Spleen (tissue), 11 donors: ENCODE results near the gene TMEM115. TPM values are rescaled to one million over a fixed set of nuclear protein-coding genes. Genes with fewer than 3 reads are reported as not detected.

Experiments used
- DNase-seq: peaks from one replicate; pipeline ENCODE4 v3.0.0-alpha.2; 2020
- H3K27ac ChIP-seq, 8 donors: fragments of 200-600 bp; sonication (generic) in 7 of 8; 1 replicate in 4 of 8; 2 replicates in 4 of 8; pipeline versions ENCODE4 v1.5.0 to v1.8.0; 2016 to 2021; ENCODE audit warnings: inconsistent platforms in 4 of 8, mild to moderate bottlenecking in 4 of 8, moderate library complexity in 1 of 8
- H3K27me3 ChIP-seq, 7 donors: fragments of 200-600 bp; sonication (generic) in 6 of 7; replicated peaks in 1 of 7; 1 replicate in 4 of 7; 2 replicates in 3 of 7; pipeline versions ENCODE4 v1.5.0 to v1.8.0; 2016 to 2021; ENCODE audit warnings: inconsistent platforms in 3 of 7, mild to moderate bottlenecking in 1 of 7
- H3K36me3 ChIP-seq, 6 donors: fragments of 200-600 bp; sonication (generic) in 5 of 6; 1 replicate in 4 of 6; 2 replicates in 2 of 6; pipeline versions ENCODE4 v1.5.0 to v1.8.0; 2016 to 2021; ENCODE audit warnings: inconsistent platforms in 2 of 6
- H3K4me1 ChIP-seq, 6 donors: fragments of 200-600 bp; sonication (generic) in 5 of 6; 1 replicate in 3 of 6; 2 replicates in 3 of 6; pipeline versions ENCODE4 v1.5.0 to v1.8.0; 2016 to 2021; ENCODE audit warnings: inconsistent platforms in 3 of 6
- H3K4me3 ChIP-seq, 8 donors: fragments of 200-600 bp; sonication (generic) in 7 of 8; 1 replicate in 4 of 8; 2 replicates in 4 of 8; pipeline versions ENCODE4 v1.5.0 to v1.8.0; 2016 to 2021; ENCODE audit warnings: inconsistent platforms in 4 of 8, mild to moderate bottlenecking in 4 of 8, moderate library complexity in 2 of 8
- H3K9me3 ChIP-seq, 8 donors: fragments of 200-600 bp; sonication (generic) in 7 of 8; 1 replicate in 4 of 8; 2 replicates in 4 of 8; pipeline versions ENCODE4 v1.5.0 to v1.8.0; 2016 to 2021; ENCODE audit warnings: inconsistent platforms in 4 of 8
- CTCF ChIP-seq, 11 experiments: fragments of 200-600 bp in 7 of 11; fragments of 450-650 bp in 4 of 11; sonication (generic) in 4 of 11; IDR thresholded peaks in 8 of 11; conservative IDR thresholded peaks in 3 of 11; 1 replicate in 7 of 11; 2 replicates in 4 of 11; pipeline versions ENCODE4 v1.4.0 to v1.8.0; 2016 to 2021; ENCODE audit warnings: antibody characterized with exemption in 11 of 11, inconsistent platforms in 4 of 11, mild to moderate bottlenecking in 1 of 11
- POLR2A ChIP-seq, 3 donors: fragments of 450-650 bp; IDR thresholded peaks; one replicate each; pipeline ENCODE4 v1.5.1; 2017; ENCODE audit warnings: antibody characterized with exemption in 3 of 3, mild to moderate bottlenecking in 1 of 3
- POLR2AphosphoS5 ChIP-seq, 3 donors: sonication (generic); formaldehyde crosslinking; IDR thresholded peaks; one replicate each; pipeline ENCODE4 v1.5.1; 2017; ENCODE audit warnings: antibody characterized with exemption in 3 of 3
- WGBS, 5 donors: extraction: QIAGEN DNeasy Blood & Tissue Kit in 3 of 5; methylation state at CpG; one replicate each; pipeline versions ENCODE4 v1.1.5 to v1.1.7; 2013 to 2018; 5-methylcytosine and 5-hydroxymethylcytosine counted together
- intact Hi-C: fragments of 100-400 bp; cut with DNase I; formaldehyde crosslinking; loops from one replicate; pipeline ENCODE4 v1.15.0; 2023; ENCODE audit warnings: low total_unique reads
- polyA plus RNA-seq, 3 donors: library from polyadenylated mRNA; stranded (reverse); fragments of 200-250 nt; gene quantifications; one replicate each; pipeline ENCODE4 v1.2.1, GENCODE V29; 2013
- total RNA-seq, 7 donors: library from RNA; depleted of rRNA in 3 of 7; stranded (reverse); fragments of >200 nt in 3 of 7; fragmentation: NEBNext Ultra II Directional in 4 of 7; extraction: Animal tissue kit (Norgen Biotek cat#: 25700) in 4 of 7; gene quantifications; one replicate each; pipeline versions ENCODE4 v1.1.0 to v1.2.1, GENCODE V29; 2016 to 2021
- donor health status: healthy with polysubstance abuse.
- donor health status: DM: no; HTN: no; CAD: no; lungs with moderate emphysema.
- donor health status: DM: no; HTN: no; CAD: no.
- donor health status: Bipolar disorder and iron deficiency.
- donor health status: healthy.
- donor health status: DM: no; HTN: no; CAD: no.
- donor health status: DM: yes; HTN: yes; CAD: no.

TMEM115 gene
- total and polyA plus RNA-seq, 10 donors: 14.0 to 49.2 (median 28.9) TPM

GRCh38 chr3:50326182-50326541 lies 33.2 kb downstream of the TMEM115 start:
- TF ChIP-seq POLR2A (IDR thresholded peaks at IDR 0.05) (no peak), CTCF (IDR thresholded peaks at IDR 0.05 in 8 of 11, conservative IDR thresholded peaks at IDR 0.05 in 3 of 11) (no peak)
- DNase-seq: peak; percentile 71
- H3K4me3 ChIP-seq: no peak overlapping the region
- peaks cover 37 to 95% (median 72%) of the 10 kb centered on the region in 6 donors for H3K4me1 ChIP-seq
- intact Hi-C loops: loop anchor here (10.0 kb wide), 1 partner anchor 91 kb away; the partner anchor contains the start of gene GNAI2
- H3K27me3 ChIP-seq: no peaks in the 10 kb centered on the region
- peaks cover 0 to 48% (median 34%) of the 10 kb centered on the region in 6 donors for H3K36me3 ChIP-seq
- H3K9me3 ChIP-seq: no peaks in the 10 kb centered on the region
- 90 to 96% (median 95%) methylated on average over 8 of the region's 8 CpGs for WGBS, 5 donors
- peak overlapping the region in 5 of 8 donors; percentile 34 to 96 (median 95) for H3K27ac ChIP-seq

GRCh38 chr3:50325497-50326181 lies 33.7 kb downstream of the TMEM115 start:
- TF ChIP-seq CTCF (IDR thresholded peaks at IDR 0.05 in 8 of 11, conservative IDR thresholded peaks at IDR 0.05 in 3 of 11): no peak
- TF ChIP-seq POLR2AphosphoS5 (IDR thresholded peaks at IDR 0.05): no peak
- TF ChIP-seq POLR2A (IDR thresholded peaks at IDR 0.05): no peak
- WGBS, 5 donors: 78 to 89% (median 82%) methylated on average over 11 of the region's 11 CpGs
- peak; percentile 64 for DNase-seq
- no peaks in the 10 kb centered on the region for H3K9me3 ChIP-seq
- peaks cover 0 to 48% (median 28%) of the 10 kb centered on the region in 6 donors for H3K36me3 ChIP-seq
- intact Hi-C loops: loop anchor here (10.0 kb wide), 1 partner anchor 91 kb away; the partner anchor contains the start of gene GNAI2
- no peak overlapping the region for H3K4me3 ChIP-seq
- no peaks in the 10 kb centered on the region for H3K27me3 ChIP-seq
- H3K4me1 ChIP-seq: peaks cover 37 to 93% (median 74%) of the 10 kb centered on the region in 6 donors
- peak overlapping the region in 7 of 8 donors; percentile 22 to 96 (median 93) for H3K27ac ChIP-seq

GRCh38 chr3:50325113-50325480 lies 34.2 kb downstream of the TMEM115 start:
- TF ChIP-seq POLR2A (IDR thresholded peaks at IDR 0.05) (no peak), CTCF (IDR thresholded peaks at IDR 0.05 in 8 of 11, conservative IDR thresholded peaks at IDR 0.05 in 3 of 11) (no peak), POLR2AphosphoS5 (IDR thresholded peaks at IDR 0.05) (no peak)
- peaks cover 37 to 93% (median 79%) of the 10 kb centered on the region in 6 donors for H3K4me1 ChIP-seq

More at GRCh38 chr3:50325113-50325480, 34.2 kb downstream of the TMEM115 start:
- intact Hi-C loops: loop anchor here (10.0 kb wide), 1 partner anchor 90 kb away; the partner anchor contains the start of gene GNAI2
- no peak overlapping the region for H3K4me3 ChIP-seq
- H3K36me3 ChIP-seq: peaks cover 0 to 48% (median 23%) of the 10 kb centered on the region in 6 donors
- DNase-seq: no peak
- peak overlapping the region in 7 of 8 donors; percentile 86 to 96 (median 93) for H3K27ac ChIP-seq
- H3K9me3 ChIP-seq: no peaks in the 10 kb centered on the region
- 74 to 96% (median 83%) methylated on average over 2 of the region's 2 CpGs for WGBS, 5 donors
- H3K27me3 ChIP-seq: no peaks in the 10 kb centered on the region
